ENCODE measurements around the gene ZNF808.
"Not testable (repeated sequence)": the region's sequence is repeated elsewhere in the genome, so short reads cannot be mapped to it uniquely, and the experiment has no call there.

Gene ZNF808

GRCh38 chr19:52570000-52570861, 42.8 kb downstream of the ZNF808 start, which contains the start of gene ZNF701:
ZNF701 (plus strand) TSS chr19:52570287; CDS start chr19:52574148, 3,861 bp downstream.
- ChIA-PET CTCF (no interaction called here), POLR2A (no interaction called here)
- TF ChIP-seq, protein P1, sequence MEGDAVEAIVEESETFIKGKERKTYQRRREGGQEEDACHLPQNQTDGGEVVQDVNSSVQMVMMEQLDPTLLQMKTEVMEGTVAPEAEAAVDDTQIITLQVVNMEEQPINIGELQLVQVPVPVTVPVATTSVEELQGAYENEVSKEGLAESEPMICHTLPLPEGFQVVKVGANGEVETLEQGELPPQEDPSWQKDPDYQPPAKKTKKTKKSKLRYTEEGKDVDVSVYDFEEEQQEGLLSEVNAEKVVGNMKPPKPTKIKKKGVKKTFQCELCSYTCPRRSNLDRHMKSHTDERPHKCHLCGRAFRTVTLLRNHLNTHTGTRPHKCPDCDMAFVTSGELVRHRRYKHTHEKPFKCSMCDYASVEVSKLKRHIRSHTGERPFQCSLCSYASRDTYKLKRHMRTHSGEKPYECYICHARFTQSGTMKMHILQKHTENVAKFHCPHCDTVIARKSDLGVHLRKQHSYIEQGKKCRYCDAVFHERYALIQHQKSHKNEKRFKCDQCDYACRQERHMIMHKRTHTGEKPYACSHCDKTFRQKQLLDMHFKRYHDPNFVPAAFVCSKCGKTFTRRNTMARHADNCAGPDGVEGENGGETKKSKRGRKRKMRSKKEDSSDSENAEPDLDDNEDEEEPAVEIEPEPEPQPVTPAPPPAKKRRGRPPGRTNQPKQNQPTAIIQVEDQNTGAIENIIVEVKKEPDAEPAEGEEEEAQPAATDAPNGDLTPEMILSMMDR (IDR thresholded peaks at IDR 0.05; ENCODE audit: insufficient read depth, low read length, missing control alignments) = peak; percentile 23

GRCh38 chr19:52584736-52585440, 57.4 kb downstream of the ZNF808 start:
- POLR2A ChIA-PET = no interaction called here
- TF ChIP-seq, protein P1 (IDR thresholded peaks at IDR 0.05; ENCODE audit: insufficient read depth, low read length, missing control alignments) = no peak

More at GRCh38 chr19:52570000-52570861, 42.8 kb downstream of the ZNF808 start, which contains the start of gene ZNF701:
- H3K4me3 ChIP-seq (ENCODE audit: low read depth, low read length) = peak within 1 kb of the TSS; percentile 83
- DNase-seq (ENCODE audit: low read depth, low spot score) = peak; percentile 37

DNA sequence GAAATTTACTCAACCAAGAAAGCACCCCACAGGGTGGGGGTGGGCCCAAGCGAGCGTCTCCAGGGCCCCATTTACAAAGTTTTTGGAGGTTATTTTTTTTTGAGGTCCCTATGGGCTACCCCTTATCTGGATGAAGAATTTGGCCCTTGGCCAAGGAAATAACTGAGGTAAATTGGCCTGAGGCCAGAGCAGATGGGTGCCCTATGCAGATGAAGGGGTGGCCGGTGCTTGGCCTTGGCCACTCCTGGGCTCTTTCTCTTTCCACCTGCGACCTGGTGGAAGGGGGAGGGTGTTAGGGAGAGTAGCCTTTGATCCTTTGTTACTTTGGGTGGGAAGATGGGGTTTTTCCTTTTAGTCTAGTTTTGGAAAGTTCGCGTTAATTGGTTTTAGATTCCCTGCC, 58.1 kb downstream of the ZNF808 start:
- no peak overlapping the region for H3K4me3 ChIP-seq (ENCODE audit: low read depth, low read length)
- ChIA-PET POLR2A (no interaction called here), CTCF (no interaction called here)
- TF ChIP-seq, protein P1 (IDR thresholded peaks at IDR 0.05; ENCODE audit: insufficient read depth, low read length, missing control alignments) = no peak
- DNase-seq (ENCODE audit: low read depth, low spot score) = no peak

More at GRCh38 chr19:52584736-52585440, 57.4 kb downstream of the ZNF808 start:
- DNase-seq (ENCODE audit: low read depth, low spot score) = no peak
- no peak overlapping the region for H3K4me3 ChIP-seq (ENCODE audit: low read depth, low read length)
- CTCF ChIA-PET = no interaction called here

GRCh38 chr19:52590728-52591127, 63.3 kb downstream of the ZNF808 start:
- TF ChIP-seq, protein P1 (IDR thresholded peaks at IDR 0.05; ENCODE audit: insufficient read depth, low read length, missing control alignments) = no peak
- CTCF ChIA-PET = no interaction called here
- H3K4me3 ChIP-seq (ENCODE audit: low read depth, low read length) = no peak overlapping the region
- DNase-seq (ENCODE audit: low read depth, low spot score) = no peak
- POLR2A ChIA-PET = no interaction called here

GRCh38 chr19:52592301-52592700, 64.8 kb downstream of the ZNF808 start:
- ChIA-PET POLR2A (no interaction called here), CTCF (no interaction called here)
- no peak overlapping the region for H3K4me3 ChIP-seq (ENCODE audit: low read depth, low read length)
- TF ChIP-seq, protein P1 (IDR thresholded peaks at IDR 0.05; ENCODE audit: insufficient read depth, low read length, missing control alignments) = no peak
- no peak for DNase-seq (ENCODE audit: low read depth, low spot score)

- DNase-seq (ENCODE audit: low read depth, low spot score); CTCF ChIA-PET; POLR2A ChIA-PET; H3K4me3 ChIP-seq (ENCODE audit: low read depth, low read length): not testable (repeated sequence)
Observed at GRCh38 chr19:52593441-52593840, 66.0 kb downstream of the ZNF808 start.

All from AG04449 (cell line).